ENCODE results near the gene MIPOL1.
"Not testable (repeated sequence)": the region's sequence is repeated elsewhere in the genome, so short reads cannot be mapped to it uniquely, and the experiment has no call there.

Gene MIPOL1

DNA sequence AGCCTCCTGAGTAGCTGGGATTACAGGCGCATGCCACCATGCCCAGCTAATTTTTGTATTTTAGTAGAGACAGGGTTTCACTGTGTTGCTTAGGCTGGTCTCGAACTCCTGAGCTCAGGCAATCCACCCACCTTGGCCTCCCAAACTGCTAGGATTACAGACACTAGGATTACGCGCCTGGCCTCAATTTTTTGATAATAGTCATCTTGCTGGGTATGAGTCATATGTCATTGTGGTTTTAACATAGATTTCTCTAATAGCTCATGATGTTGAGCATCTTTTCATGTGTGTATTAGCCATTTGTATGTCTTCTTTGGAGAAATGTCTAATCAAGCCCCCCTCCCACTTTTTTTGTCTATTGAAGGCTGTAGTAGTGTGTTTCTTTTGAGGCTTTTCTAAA is 38.3 kb downstream of the MIPOL1 start:
- not testable (repeated sequence) for DNase-seq

DNA sequence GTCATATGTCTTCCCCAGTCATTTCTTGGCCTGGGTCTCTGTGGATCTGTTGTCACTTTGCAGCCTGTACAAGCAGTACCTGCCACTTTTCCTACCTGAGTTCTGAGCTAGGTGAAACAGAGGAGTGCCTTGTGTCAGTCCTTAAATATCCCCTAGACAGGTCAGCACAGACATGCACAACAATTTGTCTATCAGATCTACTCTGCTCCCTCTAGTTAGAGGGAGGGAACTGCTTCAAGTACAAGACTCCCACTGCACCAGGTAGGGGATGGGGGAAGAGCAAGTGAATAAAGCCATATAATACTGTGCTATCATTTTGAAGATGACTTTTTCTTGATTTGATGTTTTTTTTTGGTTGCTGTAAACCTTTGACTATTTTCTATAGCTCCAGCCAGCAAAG is 39.4 kb downstream of the MIPOL1 start:
- no peak for DNase-seq

DNA sequence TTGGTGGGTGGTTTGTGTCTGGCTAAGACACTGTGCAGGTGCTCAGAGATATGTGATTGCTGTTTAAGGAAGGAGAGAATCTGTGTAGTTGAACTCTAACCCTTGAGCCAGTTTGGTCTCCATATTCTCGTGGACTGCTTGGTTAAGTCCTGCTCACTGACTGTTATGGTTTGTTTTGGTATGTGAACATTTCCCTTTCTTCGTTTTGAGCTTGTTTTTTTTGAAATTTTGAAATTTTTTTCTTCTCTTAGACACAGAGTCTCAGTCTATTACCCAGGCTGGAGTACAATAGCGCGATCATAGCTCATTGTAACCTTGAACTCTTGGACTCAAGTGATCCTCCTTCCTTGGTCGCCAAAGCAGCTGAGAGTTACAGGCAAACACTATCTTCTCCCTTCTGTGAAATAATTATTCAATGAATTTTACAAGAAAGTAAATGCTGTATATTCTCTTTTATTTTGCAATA is 40.0 kb downstream of the MIPOL1 start:
- no peak for DNase-seq

DNA sequence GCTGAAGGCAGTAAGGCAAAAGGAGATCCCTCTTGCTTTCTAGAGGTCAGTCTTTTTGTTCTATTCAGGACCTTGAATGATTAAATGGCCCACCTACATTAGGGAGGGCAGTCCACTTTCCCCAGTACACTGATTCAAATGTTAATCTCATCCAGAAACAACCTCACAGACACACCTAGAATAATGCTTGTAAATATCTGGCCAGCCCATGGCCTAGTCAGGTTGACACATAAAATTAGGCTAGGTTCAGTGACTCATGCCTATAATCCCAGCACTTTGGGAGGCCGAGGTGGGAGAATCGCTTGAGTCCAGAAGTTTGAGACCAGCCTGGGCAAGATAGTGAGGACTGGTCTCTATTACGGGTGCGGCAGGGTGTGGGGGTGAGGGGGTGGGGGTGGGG is 43.5 kb downstream of the MIPOL1 start:
- no peak for DNase-seq

DNA sequence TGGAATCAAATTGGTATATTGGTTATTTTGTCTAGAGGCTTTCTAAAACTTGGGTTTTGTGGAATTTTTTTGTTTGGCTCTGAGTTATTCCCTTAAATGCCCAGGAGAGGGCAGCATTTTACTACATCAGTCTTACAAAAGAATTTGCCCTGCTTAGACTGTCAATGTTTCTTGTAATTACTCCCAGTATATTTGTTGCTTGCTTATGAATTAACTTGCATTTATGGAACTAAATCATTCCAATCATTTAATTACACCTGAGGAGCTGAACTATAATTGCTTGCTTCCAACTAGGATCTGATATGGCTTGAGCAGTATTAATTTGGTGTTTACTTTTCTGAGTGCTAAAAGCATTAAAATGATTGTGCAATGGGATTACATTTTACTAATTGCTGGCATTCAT is 48.7 kb downstream of the MIPOL1 start:
- no peak for DNase-seq

DNA sequence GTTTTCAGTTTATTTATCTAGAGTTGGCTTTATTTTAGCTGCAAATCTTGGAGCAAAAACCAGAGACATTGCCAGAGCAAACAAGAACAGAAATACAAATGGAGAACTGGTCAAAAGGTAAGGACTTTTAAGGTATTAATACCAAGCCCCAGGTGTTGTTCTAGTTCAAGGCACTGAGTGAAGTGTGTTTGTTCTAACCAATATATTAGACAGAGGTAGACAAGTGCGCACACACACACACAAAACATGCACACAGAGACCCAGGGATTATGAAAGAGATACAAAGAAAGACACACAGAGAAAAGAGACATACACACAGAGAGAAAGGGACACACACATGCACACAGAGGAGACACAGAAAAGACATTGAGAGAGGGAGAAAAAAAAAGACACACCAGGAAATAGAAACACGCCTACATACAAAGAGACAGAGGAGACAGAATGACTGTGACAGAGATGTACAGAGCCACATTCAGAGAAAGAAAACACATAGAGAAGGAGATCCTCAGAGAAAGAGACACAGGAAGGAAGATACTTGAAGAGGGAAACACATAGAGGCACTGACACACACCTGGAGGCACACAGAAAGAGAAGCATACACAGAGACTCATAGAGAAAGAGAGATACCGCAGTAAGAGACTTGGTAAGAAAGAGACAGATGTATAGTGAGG is 50.2 kb downstream of the MIPOL1 start:
- no peak for DNase-seq

DNA sequence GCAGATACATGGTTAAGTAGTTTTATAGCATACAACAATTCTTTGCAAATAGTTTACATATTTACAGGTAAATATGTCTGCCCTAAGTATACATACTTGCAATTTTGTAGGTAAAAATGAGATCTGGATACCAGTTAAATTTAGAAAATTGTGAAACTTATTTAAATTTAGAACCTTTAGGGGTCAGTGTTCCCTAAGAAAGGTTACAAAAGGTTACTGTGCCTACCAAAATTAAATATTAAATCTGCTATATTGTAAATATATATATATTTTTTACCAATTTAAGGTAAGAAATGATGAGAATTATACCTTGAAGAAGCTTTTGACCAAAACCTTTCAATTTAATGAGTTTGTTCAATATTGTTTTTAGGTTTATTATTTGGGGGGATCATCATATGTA is 54.0 kb downstream of the MIPOL1 start:
- no peak for DNase-seq

DNA sequence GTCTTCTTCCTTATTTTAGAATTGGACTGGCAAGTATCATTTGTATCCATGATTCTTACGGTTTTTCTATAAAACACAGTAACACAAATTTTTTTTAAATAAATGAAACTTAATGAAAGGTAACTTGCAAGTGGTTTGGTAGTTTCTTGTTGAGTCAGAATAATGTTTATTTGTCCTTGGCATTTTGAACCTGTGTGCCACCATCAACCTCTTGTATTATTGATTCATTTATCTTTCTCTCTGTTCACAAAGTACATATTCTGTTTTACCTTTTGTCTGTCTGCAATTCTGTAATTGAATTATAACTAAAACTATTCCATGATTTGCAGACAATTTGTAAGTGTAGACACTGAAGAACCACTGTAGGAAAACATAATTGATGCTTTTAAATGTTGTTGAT is 54.7 kb downstream of the MIPOL1 start:
- no peak for DNase-seq

DNA sequence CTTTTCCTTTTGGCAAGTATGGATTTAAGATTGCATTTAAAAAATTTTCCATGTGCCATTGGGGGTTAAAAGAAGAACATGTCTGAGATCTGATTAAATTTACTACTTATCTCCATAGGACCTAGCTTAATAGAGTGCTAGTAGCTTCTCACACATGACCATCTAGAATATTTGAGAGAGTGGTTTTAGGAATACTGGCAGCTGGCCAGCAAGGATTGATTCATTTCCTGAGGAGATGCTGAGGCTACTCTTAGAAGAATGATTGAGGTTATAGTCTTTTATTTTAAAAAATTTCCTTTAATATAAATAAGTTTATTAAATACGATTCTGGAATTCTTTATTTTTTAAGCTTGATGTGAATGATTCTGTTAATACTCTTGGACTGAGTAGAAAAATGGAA is 56.2 kb downstream of the MIPOL1 start:
- no peak for DNase-seq

DNA sequence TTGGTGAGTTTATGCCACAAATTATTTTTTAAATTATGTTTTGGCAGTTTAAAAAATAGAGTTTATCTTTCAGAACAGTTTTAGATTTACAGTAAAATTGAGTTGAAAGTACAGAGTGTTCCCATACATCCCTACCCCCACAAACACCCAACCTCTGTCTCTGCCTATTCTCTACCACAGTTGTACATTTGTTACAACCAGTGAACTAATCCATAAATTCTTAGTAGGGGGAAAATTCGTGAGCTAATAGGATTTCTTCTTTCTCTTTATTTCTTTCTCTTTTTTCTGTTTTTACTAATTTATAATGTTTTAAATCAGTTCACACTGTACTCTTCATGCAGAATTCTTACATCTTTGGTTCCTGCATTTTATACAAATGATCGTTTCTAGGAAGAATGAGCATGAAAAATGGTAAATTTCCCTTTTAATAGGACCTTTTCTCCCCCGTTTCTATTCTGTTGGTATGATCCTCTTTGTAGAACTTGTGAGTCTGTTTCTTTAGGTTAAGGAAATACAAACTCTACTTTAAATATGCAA is 56.7 kb downstream of the MIPOL1 start:
- DNase-seq, result no peak

DNA sequence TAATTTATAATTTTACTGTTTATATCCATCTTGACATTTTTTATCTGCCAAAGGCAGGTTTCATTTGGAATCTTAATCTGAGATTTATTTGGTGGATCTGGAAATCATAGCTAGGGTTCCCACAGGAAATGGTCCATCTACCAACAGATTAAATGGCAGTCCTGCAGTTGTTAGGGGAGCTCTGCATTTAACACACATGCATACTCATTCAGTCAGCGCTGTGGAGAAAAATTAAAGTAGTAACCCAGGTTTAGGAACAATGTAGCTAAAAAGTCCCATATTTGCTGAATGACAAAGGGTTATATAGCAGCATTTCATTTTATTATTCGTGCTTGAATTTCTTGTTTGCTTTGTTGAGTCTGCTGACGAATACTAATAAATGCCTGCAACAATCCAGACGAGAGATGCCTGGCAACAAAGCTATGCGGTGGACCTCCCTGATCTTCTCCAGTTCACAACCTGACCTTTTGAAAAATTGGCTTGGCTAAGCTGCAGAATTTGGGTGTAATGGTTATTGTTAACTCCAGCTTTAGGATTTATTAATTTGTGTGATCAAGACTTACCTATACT is 59.8 kb downstream of the MIPOL1 start:
- no peak for DNase-seq

DNA sequence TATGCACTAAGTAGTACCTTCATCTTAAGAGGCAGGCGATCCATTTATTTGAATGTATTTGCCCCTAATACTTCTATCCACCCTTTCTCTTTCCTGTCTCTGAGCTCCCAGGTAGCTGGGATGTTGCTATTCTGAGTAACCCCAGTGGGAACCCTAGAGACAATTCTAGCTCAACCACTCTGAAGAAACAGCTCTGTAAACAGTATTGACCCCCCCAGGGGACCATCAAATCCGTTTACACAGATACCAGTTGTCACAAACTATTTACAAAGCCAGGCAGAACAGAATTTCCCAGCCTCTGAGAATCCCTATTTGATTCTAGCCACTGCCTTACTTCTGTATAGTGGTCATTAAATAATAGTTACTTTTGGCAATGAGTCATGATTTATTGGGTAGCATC is 64.9 kb downstream of the MIPOL1 start:
- no peak for DNase-seq

DNA sequence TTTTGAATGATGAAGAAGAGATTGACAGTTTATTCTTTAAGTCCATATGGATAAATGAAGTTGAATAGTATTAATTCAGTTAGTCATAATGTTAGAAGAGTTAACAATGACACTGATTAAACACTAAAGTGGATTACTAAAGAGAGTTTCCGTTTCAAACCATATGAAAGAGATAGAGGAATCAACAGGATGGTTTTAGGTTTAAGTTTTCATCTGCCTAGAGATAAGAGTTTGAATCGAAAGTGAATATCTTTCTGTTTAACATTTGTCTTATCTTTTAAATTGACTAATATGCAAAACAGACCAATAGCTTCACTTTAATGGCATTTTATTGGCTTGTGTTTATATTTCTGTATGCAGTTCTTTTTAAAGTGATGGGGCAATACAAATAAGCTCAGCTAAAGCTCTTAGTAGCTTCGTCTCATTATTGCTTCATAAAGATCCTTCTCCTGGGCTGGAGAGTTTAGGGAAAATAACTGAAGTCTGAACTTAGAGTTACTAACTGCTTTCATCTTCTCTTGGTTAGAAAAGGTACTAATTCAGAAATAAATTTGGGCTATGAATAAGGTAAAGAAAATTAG is 66.0 kb downstream of the MIPOL1 start:
- no peak for DNase-seq

DNA sequence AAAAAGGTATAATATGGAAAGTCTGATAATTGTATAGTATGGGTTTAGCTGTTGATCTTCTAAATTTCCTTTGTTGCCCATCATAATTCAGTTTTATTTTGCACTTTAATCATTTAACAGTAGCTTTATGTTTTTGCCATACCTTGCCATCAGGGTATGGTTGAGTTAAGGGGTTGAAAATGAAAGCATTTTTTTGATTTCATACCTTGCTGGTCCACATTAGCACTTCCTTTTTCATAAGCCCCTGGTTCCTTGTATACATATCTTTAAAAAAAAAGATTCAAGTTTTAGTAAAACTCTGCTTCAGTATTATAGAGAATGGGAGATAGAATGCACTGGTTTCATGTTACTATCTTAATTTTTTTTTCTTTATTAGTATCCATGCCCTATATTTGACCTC is 71.1 kb downstream of the MIPOL1 start:
- DNase-seq, result no peak

DNA sequence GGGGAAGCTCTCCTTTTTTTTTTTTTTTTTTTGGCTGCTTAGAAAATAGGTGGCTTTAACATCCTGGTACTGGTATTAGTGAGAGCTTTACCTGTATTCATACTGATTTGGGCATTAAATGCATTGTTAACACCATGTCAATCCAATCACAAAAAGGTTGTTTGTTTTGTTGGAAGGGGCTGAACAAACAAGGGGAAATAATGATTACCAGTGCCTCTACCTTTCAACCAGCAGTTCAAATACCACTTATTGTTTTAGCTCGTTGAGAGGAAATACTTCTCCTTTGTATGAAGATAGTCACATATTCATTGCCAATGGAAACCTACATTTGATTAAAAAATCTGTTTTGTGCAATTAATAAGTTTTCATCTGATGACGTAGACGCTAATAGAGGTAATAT is 72.9 kb downstream of the MIPOL1 start:
- no peak for DNase-seq

DNA sequence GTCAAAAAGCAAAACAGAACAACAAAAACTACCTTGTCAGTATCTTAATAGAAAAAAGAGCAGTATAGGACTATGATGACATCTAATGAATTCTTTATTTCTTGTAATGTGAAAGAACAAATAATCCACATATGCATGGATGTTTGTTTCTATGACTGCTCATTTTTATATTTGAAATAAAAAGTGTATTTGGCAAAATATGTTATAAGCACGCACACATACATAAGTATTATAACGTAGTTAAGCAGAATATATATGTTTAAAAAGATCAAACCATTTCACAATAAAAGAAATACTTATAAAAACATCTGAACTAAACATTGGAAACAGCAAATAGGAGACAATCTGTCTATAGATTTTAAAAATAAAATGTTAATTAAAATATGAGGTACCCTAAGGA is 74.8 kb downstream of the MIPOL1 start:
- no peak for DNase-seq

DNA sequence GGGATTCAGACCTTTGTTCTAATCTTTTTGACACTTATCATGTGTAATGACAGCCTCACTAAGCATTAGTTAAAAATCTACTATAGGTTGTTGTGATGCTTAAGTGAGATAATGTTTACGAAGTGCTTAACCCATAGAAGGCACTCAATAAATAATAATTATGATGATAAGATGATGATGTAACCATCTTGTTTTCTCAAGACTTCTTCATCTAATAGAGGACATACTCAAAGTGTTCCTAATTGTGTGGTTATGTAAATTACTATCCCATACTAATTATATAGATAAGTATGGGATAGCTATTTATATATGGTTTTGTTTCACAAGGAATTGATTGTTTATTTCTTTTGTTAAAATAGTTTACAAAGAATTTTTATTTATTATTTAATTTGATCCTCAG is 76.9 kb downstream of the MIPOL1 start:
- no peak for DNase-seq

DNA sequence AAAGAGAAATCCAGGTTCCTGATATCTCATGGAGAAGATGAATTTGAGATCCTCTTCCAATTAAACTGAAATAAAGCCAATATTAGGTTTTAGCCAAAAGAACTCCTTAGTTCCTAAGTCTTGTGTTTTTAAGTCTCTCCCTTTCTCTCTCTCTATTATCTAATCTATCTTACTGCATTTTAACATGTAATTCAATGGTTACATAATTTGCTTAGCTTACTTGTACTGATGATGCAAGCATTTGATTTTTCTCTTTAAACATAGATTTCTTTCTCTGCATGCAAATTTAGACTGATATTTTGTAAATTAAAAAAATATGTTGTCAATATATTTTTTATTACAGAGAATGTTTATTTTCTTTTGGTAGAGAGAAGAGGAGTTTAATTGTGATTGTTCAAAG is 78.2 kb downstream of the MIPOL1 start:
- no peak for DNase-seq

DNA sequence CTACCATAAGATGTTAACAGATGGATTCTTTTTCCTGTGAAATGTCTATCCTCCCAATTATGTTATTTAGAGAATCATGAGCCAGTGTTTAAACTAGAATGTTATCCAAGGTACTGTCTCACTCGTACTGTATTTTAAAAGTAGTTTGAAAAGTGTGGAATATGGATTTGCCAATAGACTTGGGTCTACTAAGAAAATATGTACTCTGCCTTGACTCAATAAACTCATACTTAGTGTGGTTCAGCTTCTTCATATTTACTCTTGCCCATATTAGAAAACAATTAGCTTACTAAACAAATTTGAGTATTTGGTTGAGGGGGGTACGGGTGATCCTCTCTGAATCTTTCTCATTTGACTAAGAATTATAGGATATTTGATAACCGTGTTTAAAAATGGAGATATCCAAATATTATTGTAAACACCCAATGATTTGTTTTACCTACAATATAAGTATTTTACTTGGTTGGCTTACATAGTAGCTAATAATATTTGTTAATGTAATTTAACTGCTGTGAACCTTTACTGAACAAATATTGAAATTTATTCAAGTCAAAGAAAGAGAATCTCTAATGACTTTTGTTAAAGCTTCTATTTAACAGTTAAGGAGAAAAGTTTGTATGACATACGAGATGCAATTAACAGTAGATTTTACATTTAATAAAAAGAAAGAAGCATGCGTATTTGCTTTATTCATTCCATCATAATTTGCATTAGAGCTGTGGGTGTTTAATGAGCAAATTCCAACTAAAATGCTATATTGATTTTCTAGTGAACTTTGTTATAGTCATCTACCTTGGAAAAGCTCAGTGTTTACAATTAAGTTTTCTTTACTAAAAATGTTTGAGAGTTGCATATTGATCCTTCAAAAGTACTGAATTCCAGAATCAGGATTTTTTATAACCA is 81.2 kb downstream of the MIPOL1 start:
- DNase-seq, result no peak

DNA sequence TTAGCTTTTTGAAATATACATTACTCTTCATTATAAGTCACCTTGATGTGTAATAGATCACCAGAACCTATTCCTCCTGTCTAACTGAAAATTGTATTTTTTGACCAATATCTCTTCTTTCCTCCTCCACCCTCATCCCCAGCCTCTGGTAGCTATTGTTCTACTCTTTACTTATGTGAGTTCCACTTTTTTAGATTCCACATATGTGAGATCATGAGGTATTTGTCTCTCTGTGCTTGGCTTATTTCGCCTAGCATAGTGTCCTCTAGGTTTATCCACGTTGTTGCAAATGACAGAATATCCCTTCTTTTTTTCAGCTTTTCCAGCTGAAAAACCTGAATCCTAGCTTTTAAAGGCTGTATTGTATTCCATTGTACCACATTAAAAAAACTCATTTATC is 82.1 kb downstream of the MIPOL1 start:
- no peak for DNase-seq

DNA sequence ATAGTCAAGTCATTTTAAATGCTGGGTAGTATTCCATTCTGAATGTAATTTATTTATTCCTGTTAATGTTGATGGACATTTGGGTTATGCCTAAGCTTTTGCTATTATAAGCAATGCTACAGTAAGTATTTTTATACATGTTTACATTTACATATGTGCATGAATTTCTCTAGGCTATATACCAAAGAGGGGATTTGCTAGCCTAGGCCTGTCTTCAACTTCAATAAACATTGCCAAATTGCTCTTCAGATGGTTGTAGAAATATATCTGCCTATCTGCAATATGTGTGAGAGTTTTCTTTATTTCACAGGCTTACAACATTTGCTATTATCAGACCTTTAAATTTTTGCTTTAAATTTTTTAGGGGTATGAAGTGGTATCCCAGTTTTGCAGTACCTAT is 87.0 kb downstream of the MIPOL1 start:
- no peak for DNase-seq

DNA sequence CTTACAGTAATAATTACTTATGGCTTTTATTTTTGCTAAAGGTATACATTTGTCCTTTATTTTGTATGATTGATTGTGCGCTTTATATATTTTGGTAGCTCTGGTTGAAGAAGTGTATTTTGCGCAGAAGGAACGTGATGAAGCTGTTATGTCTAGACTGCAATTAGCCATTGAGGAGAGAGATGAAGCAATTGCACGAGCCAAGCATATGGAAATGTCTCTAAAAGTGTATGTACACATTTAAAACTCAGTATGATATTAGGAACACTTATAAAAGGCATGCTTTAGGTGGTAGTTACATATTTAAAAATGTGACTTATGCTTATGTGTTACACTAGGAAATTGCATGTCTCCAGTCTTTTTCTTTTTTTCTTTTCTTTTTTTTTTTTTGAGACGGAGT is 87.5 kb downstream of the MIPOL1 start:
- no peak for DNase-seq

DNA sequence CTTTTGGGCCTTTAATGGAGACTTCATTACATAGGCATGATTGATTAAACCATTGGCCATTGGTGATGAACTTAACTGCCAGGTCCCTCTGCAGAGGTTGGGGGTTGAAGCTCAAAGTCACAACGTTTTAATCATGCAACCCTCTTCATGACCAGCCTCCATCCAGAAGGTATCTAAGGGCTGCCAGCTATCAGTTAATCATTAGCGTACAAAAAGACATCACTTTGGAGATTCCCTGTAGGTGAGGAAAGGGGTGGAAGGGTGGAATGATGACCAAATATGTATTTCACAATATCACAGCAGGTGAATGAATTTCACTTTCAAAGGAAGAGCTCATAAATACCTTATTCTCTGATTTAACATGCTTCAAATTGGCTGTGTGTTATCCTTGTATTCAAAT is 92.0 kb downstream of the MIPOL1 start:
- DNase-seq, result no peak

Measured in effector CD4-positive, alpha-beta T cell (primary cell).